ENCODE measurements around the gene ACOT4.
A peak's percentile ranks its signal among the peaks of the same experiment; 100 is the strongest.
"Not testable (repeated sequence)": the region's sequence is repeated elsewhere in the genome, so short reads cannot be mapped to it uniquely, and the experiment has no call there.

ACOT4 gene

GRCh38 chr14:73634011-73634833 is 42.5 kb downstream of the ACOT4 start (continued):
- no peak for TF ChIP-seq ZNF639 (tag by site-specific recombination; IDR thresholded peaks at IDR 0.05)
- no peak for TF ChIP-seq KLF7 (tag by site-specific recombination; IDR thresholded peaks at IDR 0.05; ENCODE audit: borderline replicate concordance)
- 0 out of 2 replicates have a peak, but pooled peaks have one; percentile 7 for TF ChIP-seq BCL11A (tag by site-specific recombination; IDR thresholded peaks at IDR 0.05; ENCODE audit: low read depth)
- no peak for TF ChIP-seq MZF1 (tag by site-specific recombination; IDR thresholded peaks at IDR 0.05; ENCODE audit: borderline replicate concordance)
- TF ChIP-seq RBAK (tag by site-specific recombination; IDR thresholded peaks at IDR 0.05), result no peak

- H3K4me3 ChIP-seq (ENCODE audit: low read depth, low read length); H3K27ac ChIP-seq (ENCODE audit: extremely low read depth, low read depth, low read length); H3K9me3 ChIP-seq (ENCODE audit: control insufficient read depth, insufficient read depth, low read depth, low read length); POLR2A ChIA-PET; H3K4me1 ChIP-seq (ENCODE audit: control insufficient read depth, insufficient read depth, low read length); H3K36me3 ChIP-seq (ENCODE audit: control insufficient read depth in 2 of 2, insufficient read depth in 1 of 2, low read length in 2 of 2): not testable (repeated sequence)
- CTCF ChIA-PET, result interaction anchor here (0.6 to 1.1 kb wide), 2 partner anchors 10 to 26 kb away, joined by 3 to 4 read pairs; no protein-coding TSS in a partner anchor
These were observed 44.7 kb downstream of the ACOT4 start for GRCh38 chr14:73636355-73636754.

GRCh38 chr14:73637830-73638229 is 46.2 kb downstream of the ACOT4 start:
- Histone ChIP-seq H3K9me3 (ENCODE audit: control insufficient read depth, insufficient read depth, low read depth, low read length) (no peaks in the 10 kb centered on the region), H3K36me3 (ENCODE audit: control insufficient read depth in 2 of 2, insufficient read depth in 1 of 2, low read length in 2 of 2) (no peaks in the 10 kb centered on the region), H3K4me3 (ENCODE audit: low read depth, low read length) (no peak overlapping the region), H3K4me1 (ENCODE audit: control insufficient read depth, insufficient read depth, low read length) (no peaks in the 10 kb centered on the region), H3K27ac (ENCODE audit: extremely low read depth, low read depth, low read length) (no peak overlapping the region)
- TF ChIP-seq ZNF704 (tag by site-specific recombination; IDR thresholded peaks at IDR 0.05), result no peak
- TF ChIP-seq ZNF558 (tag by site-specific recombination; IDR thresholded peaks at IDR 0.05), result no peak
- TF ChIP-seq EGR2 (tag by site-specific recombination; IDR thresholded peaks at IDR 0.05; ENCODE audit: low read depth), result no peak
- no peak for TF ChIP-seq ZNF37A (tag by site-specific recombination; IDR thresholded peaks at IDR 0.05)
- no peak for TF ChIP-seq ZNF2 (tag by site-specific recombination; IDR thresholded peaks at IDR 0.05)
- TF ChIP-seq ZNF585B (tag by site-specific recombination; IDR thresholded peaks at IDR 0.05), result no peak
- ChIA-PET CTCF (interaction anchor here (0.8 to 1.0 kb wide), 2 partner anchors 19 to 147 kb away, joined by 3 to 4 read pairs; partner anchors contain the start of gene RIOX1), POLR2A (interaction anchor here (0.7 kb wide), 1 partner anchor 24 kb away, joined by 5 read pairs; no protein-coding TSS in a partner anchor)

- H3K27ac ChIP-seq (ENCODE audit: extremely low read depth, low read depth, low read length), result no peak overlapping the region
- no peaks in the 10 kb centered on the region for H3K9me3 ChIP-seq (ENCODE audit: control insufficient read depth, insufficient read depth, low read depth, low read length)
- ChIA-PET POLR2A (interaction anchor here (0.7 kb wide), 1 partner anchor 31 kb away, joined by 3 read pairs; no protein-coding TSS in a partner anchor), CTCF (no interaction called here)
- no peaks in the 10 kb centered on the region for H3K36me3 ChIP-seq (ENCODE audit: control insufficient read depth in 2 of 2, insufficient read depth in 1 of 2, low read length in 2 of 2)
- TF ChIP-seq GLI4 (tag by site-specific recombination; IDR thresholded peaks at IDR 0.05) (no peak), TCF7L2 (IDR thresholded peaks at IDR 0.05; ENCODE audit: borderline replicate concordance, low read depth, low read length) (no peak)
- peaks cover 7% of the 10 kb centered on the region; the same call in 1 of the 2 replicates for H3K4me1 ChIP-seq (ENCODE audit: control insufficient read depth, insufficient read depth, low read length)
- H3K4me3 ChIP-seq (ENCODE audit: low read depth, low read length), result no peak overlapping the region
These were observed 49.2 kb downstream of the ACOT4 start for GRCh38 chr14:73640796-73641365.
